HAP-1 (cell line): ENCODE data around the gene TRHDE.

Experiments
- DNase-seq, 2 experiments: peaks; one replicate each; pipeline ENCODE4 v3.0.0-alpha.2; 2016 to 2020; ENCODE audit warnings: low spot score in 2 of 2
- H3K27me3 ChIP-seq: fragments of 250-450 bp; sonication (Bioruptor Pico); 2 replicates; pipeline ENCODE4 v1.5.1; 2020; ENCODE audit warnings: low read depth, mild to moderate bottlenecking, moderate library complexity
- H3K36me3 ChIP-seq: fragments of 250-450 bp; sonication (Bioruptor Pico); replicated peaks from 2 replicates; pipeline ENCODE4 v1.5.1; 2020; ENCODE audit warnings: mild to moderate bottlenecking
- H3K4me1 ChIP-seq: fragments of 250-450 bp; sonication (Bioruptor Pico); 2 replicates; pipeline ENCODE4 v1.5.1; 2020; ENCODE audit warnings: mild to moderate bottlenecking
- H3K4me3 ChIP-seq: fragments of 250-450 bp; sonication (Bioruptor Pico); 2 replicates; pipeline ENCODE4 v1.5.1; 2020; ENCODE audit warnings: mild to moderate bottlenecking, moderate library complexity
- H3K9me3 ChIP-seq: fragments of 250-450 bp; sonication (Bioruptor Pico); 2 replicates; pipeline ENCODE4 v1.5.1; 2020; ENCODE audit warnings: mild to moderate bottlenecking, moderate library complexity
- in situ Hi-C: fragments of 300-500 bp; cut with MboI; formaldehyde crosslinking; loops from 3 replicates; pipeline ENCODE4 v1.14.3; 2020; ENCODE audit warnings: low sequenced_read_pairs, inconsistent platforms, mixed read lengths

TRHDE gene

DNA sequence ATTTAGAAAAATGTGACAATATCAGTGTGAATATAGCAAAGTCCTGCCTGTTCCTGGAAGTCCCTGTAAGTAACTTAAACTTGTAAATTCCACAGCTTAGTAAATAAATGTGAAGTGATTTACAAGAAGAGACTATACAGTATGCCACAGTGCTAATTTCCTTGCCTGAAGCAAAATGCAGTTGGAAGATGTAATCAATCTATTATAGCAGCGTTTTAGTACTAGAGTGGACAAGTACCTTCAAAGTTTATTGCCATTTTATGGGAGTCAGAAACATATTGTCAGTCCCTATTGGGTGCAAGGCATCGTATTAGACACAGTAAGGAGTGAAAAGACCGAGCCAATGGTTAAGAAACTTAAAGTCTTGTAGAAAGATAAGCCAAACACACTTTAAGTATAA, 94.1 kb downstream of the TRHDE start:
- in situ Hi-C loops: no loop called here
- Histone ChIP-seq H3K9me3 (no peaks in the 10 kb centered on the region), H3K36me3 (no peaks in the 10 kb centered on the region), H3K4me3 (no peak overlapping the region), H3K4me1 (no peaks in the 10 kb centered on the region; the same call in 1 of the 2 replicates), H3K27me3 (no peaks in the 10 kb centered on the region)
- peak in 1 of 2 experiments; percentile 19 for DNase-seq

DNA sequence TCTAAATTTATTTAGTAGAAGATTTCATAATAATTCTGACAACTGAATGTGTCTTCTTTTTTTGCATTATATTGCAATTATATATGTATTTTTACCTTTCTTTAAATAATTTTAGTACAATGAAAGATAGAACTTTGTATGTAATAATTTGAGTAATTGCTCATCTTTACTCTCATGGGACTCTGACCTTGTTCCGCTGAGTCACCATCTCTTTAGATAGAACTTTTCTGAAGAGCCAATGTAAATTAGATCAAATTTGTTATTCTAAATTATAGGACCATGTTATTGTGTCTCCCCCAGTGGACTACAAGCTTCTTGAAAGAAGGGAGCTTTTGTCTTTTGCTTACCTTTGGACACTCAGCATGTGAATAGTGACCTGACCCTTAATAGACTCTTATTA, 96.1 kb downstream of the TRHDE start:
- Histone ChIP-seq H3K36me3 (no peaks in the 10 kb centered on the region), H3K9me3 (no peaks in the 10 kb centered on the region), H3K27me3 (no peaks in the 10 kb centered on the region), H3K4me3 (no peak overlapping the region), H3K4me1 (no peaks in the 10 kb centered on the region; the same call in 1 of the 2 replicates)
- in situ Hi-C loops: no loop called here
- no peak for DNase-seq

DNA sequence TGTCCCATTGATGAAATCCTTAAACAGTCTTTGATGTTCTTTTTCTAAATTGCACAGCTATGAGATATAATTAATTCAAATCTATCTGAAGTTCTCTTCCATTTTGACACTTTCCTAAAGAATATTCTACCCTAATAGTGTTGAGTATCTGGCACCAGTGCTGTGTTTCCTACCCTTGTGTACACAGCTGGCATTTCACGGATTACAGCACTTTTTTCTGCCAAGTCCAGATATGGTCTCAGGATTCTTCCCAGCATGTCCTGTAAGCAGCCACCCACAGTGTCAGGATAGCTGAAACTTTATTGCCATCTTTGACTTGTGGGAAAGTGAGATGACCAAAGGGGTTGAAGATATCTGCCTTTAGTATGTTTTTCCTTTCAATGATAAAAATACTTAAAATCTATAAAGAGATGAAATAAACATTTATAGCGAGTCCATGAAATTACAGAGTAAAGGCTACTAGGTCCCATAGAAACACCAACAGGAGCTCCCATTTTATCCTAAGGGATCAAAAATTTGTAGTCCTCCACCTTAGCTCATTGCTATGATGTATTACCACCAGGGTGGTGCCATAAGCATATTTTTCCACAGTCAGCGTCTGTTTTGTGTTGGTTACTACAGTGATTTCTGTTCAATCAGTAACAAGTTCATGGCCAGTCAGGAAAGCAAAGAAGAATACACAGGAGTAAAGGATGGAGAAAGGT, 96.7 kb downstream of the TRHDE start:
- no peak overlapping the region for H3K4me3 ChIP-seq
- no peaks in the 10 kb centered on the region; the same call in 1 of the 2 replicates for H3K4me1 ChIP-seq
- no peaks in the 10 kb centered on the region for H3K36me3 ChIP-seq
- H3K27me3 ChIP-seq: no peaks in the 10 kb centered on the region
- H3K9me3 ChIP-seq: no peaks in the 10 kb centered on the region
- in situ Hi-C loops: no loop called here
- DNase-seq: no peak

DNA sequence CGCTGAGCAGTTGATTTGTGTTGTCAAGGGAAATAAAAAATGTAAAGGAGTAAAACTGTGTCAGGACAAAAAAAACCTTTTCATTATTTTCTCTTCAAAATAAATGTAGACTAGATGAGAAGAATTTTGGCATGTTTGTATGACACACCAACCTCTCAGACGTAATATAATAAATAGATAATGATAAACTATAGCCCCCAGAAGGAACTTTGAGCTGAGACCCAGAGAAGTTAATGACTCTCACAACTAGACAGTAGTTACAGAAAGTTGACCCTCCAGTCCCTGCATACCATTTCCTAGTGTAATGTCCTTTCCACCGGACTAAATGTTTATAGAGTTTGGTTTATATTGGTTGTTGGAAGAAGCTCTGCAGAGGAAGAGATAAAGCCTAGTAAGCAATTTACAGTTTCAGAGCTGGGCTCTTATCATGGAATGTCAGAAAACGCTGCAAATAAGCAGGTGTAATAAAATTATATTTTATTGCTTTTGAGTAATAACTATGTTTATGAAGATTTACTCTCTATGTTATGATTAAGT, 97.3 kb downstream of the TRHDE start:
- Histone ChIP-seq H3K4me1 (no peaks in the 10 kb centered on the region; the same call in 1 of the 2 replicates), H3K9me3 (no peaks in the 10 kb centered on the region), H3K27me3 (no peaks in the 10 kb centered on the region), H3K36me3 (no peaks in the 10 kb centered on the region), H3K4me3 (no peak overlapping the region)
- in situ Hi-C loops: no loop called here
- DNase-seq: no peak

DNA sequence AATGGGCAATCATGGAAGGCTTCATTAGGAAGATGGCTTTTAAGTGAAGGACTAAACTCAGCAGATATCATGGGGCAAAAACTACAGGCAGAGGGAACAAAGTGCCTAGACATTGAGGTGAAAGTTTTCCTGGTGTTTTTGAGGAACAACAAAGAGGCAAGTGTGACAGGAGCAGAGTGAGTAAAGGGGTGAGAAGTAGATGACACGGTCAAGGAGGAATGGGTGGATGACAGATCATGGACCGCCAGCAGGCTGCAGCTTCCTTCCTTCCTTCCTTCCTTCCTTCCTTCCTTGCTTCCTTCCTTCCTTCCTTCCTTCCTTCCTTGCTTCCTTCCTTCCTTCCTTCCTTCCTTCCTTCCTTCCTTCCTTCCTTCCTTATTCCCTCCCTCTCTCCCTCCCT, 108.3 kb downstream of the TRHDE start:
- Histone ChIP-seq H3K36me3 (no peaks in the 10 kb centered on the region), H3K9me3 (no peaks in the 10 kb centered on the region), H3K27me3 (no peaks in the 10 kb centered on the region), H3K4me3 (no peak overlapping the region), H3K4me1 (no peaks in the 10 kb centered on the region)
- no peak for DNase-seq
- in situ Hi-C loops: no loop called here

DNA sequence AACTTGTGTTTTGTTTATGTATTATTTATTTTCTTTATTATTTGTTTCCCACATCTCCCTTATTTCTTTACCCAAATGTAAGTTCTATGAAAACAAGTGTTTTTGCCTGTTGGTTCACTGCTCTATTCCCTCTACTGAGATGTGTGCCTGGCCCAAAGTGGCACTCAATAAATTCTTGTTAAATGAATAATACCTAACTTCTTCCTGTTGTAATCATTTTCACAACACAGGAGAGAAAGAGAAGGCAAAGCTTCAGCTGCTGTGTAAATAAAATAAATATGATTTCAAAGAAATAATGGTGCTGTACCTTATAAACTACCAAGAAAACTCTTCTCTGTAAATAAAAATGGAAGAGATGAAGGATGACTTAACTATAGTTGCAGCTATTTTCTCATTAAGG, 116.2 kb downstream of the TRHDE start:
- Histone ChIP-seq H3K27me3 (no peaks in the 10 kb centered on the region), H3K4me1 (peaks cover 8% of the 10 kb centered on the region), H3K9me3 (no peaks in the 10 kb centered on the region), H3K4me3 (no peak overlapping the region), H3K36me3 (no peaks in the 10 kb centered on the region)
- DNase-seq: no peak
- in situ Hi-C loops: no loop called here

DNA sequence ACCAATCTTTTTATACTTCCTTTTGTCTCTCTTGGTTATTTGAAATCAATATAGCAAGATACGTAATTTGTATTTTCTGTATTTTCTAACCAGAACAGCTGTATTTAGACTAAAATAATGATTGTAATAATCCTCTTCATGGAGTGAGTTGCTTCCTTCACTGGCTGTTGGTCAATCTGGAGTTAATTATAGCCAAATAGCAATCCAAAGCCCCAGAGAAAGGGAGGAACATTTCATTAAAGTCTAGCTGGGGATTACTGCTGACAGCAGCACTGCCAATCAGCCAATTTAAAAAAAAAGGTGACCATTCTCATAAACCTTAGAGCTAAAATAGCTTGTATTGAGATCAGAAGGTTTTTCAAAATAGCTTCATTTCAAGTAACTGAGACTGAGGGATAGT, 118.0 kb downstream of the TRHDE start:
- H3K4me3 ChIP-seq: no peak overlapping the region
- peaks cover 8% of the 10 kb centered on the region for H3K4me1 ChIP-seq
- H3K27me3 ChIP-seq: no peaks in the 10 kb centered on the region
- in situ Hi-C loops: no loop called here
- no peak for DNase-seq
- H3K9me3 ChIP-seq: no peaks in the 10 kb centered on the region
- H3K36me3 ChIP-seq: no peaks in the 10 kb centered on the region

DNA sequence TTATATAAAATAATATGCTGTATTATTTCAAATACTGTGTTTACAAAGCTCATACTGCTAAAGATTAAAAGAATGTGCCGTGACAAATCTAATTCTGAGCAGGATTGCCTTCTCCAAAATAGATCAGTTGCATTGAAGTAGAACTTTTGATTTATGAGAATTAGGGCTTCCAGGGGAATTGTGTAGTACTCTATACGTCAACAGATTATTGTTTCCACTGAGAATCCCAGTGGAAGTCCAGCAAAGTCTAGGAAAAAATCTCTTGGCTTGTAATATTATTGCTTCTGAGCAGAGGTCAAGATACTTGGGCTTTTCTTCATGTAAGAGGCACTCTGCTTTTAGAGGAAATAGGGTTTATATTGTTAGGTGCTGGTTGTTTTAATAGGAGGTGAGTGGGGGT, 133.9 kb downstream of the TRHDE start:
- Histone ChIP-seq H3K9me3 (no peaks in the 10 kb centered on the region), H3K36me3 (no peaks in the 10 kb centered on the region), H3K4me3 (no peak overlapping the region), H3K27me3 (no peaks in the 10 kb centered on the region), H3K4me1 (no peaks in the 10 kb centered on the region)
- in situ Hi-C loops: no loop called here
- no peak for DNase-seq

DNA sequence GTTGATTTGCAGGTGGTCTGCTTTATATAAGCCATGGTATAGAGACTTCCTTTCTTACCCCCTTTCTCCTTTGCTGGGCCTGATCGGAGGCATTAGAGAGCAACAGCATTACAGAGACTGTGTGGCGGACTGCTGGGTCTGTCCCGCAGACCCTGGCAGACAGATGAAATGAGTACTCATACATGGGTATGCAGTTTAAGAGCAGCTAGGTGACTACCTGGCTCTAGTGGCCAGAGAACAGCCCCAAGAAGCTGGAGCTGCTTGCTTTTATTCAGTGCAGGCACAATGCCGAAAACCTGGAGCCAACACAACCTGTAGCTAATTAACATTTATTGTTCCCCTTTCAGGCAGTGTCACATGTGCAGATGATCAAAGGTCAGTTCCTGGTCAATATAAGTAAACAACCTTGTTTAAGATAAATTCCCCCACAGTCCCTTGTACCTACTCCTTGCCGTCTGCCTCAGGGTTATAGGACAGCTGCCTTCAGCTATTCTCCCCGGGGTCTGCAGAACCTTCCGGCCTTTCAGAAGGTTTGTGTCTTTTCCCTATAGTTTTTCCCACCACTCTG, 160.0 kb downstream of the TRHDE start:
- Histone ChIP-seq H3K36me3 (no peaks in the 10 kb centered on the region), H3K4me1 (no peaks in the 10 kb centered on the region), H3K27me3 (no peaks in the 10 kb centered on the region), H3K9me3 (no peaks in the 10 kb centered on the region), H3K4me3 (no peak overlapping the region)
- in situ Hi-C loops: no loop called here
- no peak for DNase-seq

DNA sequence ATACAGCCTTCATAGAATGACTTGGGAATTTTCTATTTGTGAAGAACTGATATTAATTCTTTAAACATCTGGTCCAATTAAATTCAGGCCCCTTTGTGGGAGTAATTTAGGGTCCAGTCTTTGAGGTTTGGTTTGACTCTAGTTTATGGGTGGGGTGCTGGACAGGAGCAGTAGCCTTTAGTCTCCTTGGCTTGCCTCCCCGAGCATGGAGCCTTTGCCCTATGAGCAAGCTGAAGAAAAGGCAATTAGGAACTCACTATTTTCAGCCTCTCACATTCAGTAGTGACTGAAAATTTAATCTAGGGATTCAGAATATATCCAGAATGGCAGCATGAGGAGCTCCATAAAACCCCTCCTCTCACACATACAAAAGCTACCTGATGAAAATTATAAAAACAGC, 161.1 kb downstream of the TRHDE start:
- H3K36me3 ChIP-seq: no peaks in the 10 kb centered on the region
- no peaks in the 10 kb centered on the region for H3K9me3 ChIP-seq
- no peaks in the 10 kb centered on the region for H3K27me3 ChIP-seq
- in situ Hi-C loops: no loop called here
- DNase-seq: no peak
- no peak overlapping the region for H3K4me3 ChIP-seq
- H3K4me1 ChIP-seq: no peaks in the 10 kb centered on the region

DNA sequence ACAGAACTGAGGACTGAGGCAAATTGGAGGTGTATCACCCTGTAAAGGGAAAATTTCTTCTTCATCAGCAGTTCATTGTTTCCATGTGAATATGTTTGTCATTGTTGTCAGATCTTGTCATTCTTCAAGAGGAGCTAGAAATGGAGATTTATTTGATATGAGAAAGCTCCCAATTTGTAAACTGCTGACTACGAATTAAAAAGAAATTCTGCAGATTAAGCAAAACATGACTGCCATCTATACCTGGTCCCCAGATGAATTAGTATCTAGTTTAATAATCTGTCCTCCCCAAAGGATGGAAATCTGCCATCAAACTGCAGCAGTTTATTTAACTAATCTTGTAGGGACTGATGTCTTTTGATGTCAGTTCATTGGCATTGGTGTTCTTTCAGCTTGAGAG, 162.8 kb downstream of the TRHDE start:
- in situ Hi-C loops: no loop called here
- no peak for DNase-seq
- H3K36me3 ChIP-seq: no peaks in the 10 kb centered on the region
- no peak overlapping the region for H3K4me3 ChIP-seq
- H3K9me3 ChIP-seq: 0 out of 2 replicates have a peak, but pooled peaks cover 4% of the 10 kb centered on the region
- no peaks in the 10 kb centered on the region for H3K27me3 ChIP-seq
- H3K4me1 ChIP-seq: no peaks in the 10 kb centered on the region

DNA sequence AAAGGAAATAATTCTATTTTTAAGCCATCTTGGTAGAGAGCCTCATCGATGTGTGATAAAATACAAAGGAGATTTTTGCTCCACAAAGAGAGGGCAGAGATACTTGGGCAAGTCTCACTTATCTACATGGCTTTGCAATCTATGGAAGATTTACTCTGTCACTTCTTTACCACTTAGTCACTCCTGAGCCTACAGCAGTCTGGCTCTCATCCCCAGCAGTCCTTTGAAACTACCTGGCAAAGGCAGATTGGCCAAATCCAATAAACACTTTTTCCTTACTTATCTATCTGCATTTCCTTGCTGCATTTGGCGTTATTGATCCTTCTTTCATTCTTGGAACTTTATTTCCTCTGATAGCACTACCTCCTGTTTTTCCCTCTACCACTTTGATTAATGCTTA, 170.0 kb downstream of the TRHDE start:
- no peak for DNase-seq
- no peaks in the 10 kb centered on the region for H3K36me3 ChIP-seq
- H3K4me3 ChIP-seq: no peak overlapping the region
- no peaks in the 10 kb centered on the region for H3K27me3 ChIP-seq
- 0 out of 2 replicates have a peak, but pooled peaks cover 4% of the 10 kb centered on the region for H3K9me3 ChIP-seq
- in situ Hi-C loops: no loop called here
- peaks cover 25% of the 10 kb centered on the region for H3K4me1 ChIP-seq

DNA sequence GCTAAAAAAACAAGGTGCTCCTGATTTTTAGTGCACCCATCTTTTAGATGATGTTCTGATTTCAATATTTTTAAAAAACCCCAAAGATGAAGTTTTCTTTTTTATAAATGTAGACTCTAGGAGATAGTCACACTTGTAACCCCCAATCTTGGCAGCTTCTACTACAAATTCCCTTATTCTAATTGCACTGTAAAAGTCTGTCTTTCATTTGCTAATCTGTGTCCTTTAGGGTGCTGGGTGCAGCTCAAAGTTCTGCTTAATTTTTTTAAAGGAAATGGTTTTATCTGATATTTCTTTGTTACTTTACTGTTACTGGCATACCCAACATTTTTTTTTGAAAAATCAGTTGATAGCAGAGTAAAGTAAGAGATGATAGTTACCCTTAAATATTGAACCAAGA, 172.0 kb downstream of the TRHDE start:
- Histone ChIP-seq H3K27me3 (no peaks in the 10 kb centered on the region), H3K36me3 (no peaks in the 10 kb centered on the region), H3K9me3 (no peaks in the 10 kb centered on the region), H3K4me3 (no peak overlapping the region), H3K4me1 (peaks cover 29% of the 10 kb centered on the region)
- in situ Hi-C loops: no loop called here
- peak; percentile 9 to 54 for DNase-seq

DNA sequence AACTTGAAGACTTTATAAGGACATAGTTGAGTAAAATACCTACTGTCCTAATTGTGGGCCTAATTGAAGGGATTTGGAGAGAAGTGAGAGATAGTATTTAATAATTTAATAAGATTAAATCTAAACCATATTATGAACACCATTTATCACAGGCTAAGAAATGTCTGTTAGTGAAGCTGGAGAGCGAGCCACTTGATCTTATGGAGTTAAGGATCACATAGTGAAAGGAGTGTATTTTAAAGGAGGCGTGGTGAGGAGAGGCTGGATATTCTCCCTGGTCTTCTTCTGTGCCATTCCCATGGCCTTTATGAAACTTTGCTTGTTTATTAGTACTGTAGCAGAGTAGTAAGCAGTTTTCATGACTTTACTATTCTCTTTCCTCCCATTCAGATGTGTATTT, 172.4 kb downstream of the TRHDE start:
- Histone ChIP-seq H3K36me3 (no peaks in the 10 kb centered on the region), H3K27me3 (no peaks in the 10 kb centered on the region), H3K4me3 (no peak overlapping the region), H3K4me1 (peaks cover 33% of the 10 kb centered on the region), H3K9me3 (no peaks in the 10 kb centered on the region)
- DNase-seq: peak in 1 of 2 experiments; percentile 10
- in situ Hi-C loops: no loop called here
